IMR-90 (cell line): ENCODE results near the gene JAKMIP1. TPM values are rescaled to one million over a fixed set of nuclear protein-coding genes. Genes with fewer than 3 reads are reported as not detected.

ENCODE experiments used
- ATAC-seq: fragments of 200-7000 bp; cut with Tn5 transposase; 2 replicates; pipeline ENCODE4 v1.9.1; 2020; ENCODE audit warnings: low read depth, mild to moderate bottlenecking, moderate library complexity
- BruUV-seq: library from RNA; stranded (reverse); fragments of 400-500 nt; replicated peaks from 2 replicates; lab custom pipeline; 2021; lab: Mats Ljungman, UMichigan
- CTCF ChIA-PET: fragments of 300-600 bp; formaldehyde crosslinking; extraction: SDS; loops from one replicate; lab custom pipeline; 2021; ENCODE audit warnings: antibody characterized with exemption; lab: Yijun Ruan, JAX
- POLR2A ChIA-PET: fragments of 300-600 bp; sonication (Branson Sonifier 250); formaldehyde crosslinking; loops from one replicate; lab custom pipeline; 2022; ENCODE audit warnings: antibody characterized with exemption; ENCODE audit not compliant: unreplicated experiment; lab: Charles Lee
- DNase-seq: peaks from one replicate; pipeline ENCODE4 v3.0.0; 2013
- H2AFZ ChIP-seq: replicated peaks from 2 replicates; pipeline ENCODE3; 2013; ENCODE audit warnings: low read length, mild to moderate bottlenecking; ENCODE audit not compliant: poor library complexity
- H2AK5ac ChIP-seq: 2 replicates; pipeline ENCODE4 v1.6.1; 2013; ENCODE audit warnings: low read depth, low read length, inconsistent platforms
- H2AK9ac ChIP-seq: replicated peaks from 2 replicates; pipeline ENCODE3; 2013; ENCODE audit warnings: mild to moderate bottlenecking, low read depth, low read length, moderate library complexity; ENCODE audit not compliant: poor library complexity
- H2BK120ac ChIP-seq: 2 replicates; pipeline ENCODE4 v1.6.1; 2013; ENCODE audit warnings: low read depth, low read length, inconsistent platforms
- H2BK15ac ChIP-seq: 3 replicates; pipeline ENCODE4 v1.6.1; 2013; ENCODE audit warnings: low read depth, low read length, inconsistent platforms
- H2BK20ac ChIP-seq: 2 replicates; pipeline ENCODE4 v1.6.1; 2013; ENCODE audit warnings: low read depth, mild to moderate bottlenecking, inconsistent platforms, low read length, moderate library complexity
- H2BK5ac ChIP-seq: 2 replicates; pipeline ENCODE4 v1.6.1; 2013; ENCODE audit warnings: mild to moderate bottlenecking, low read depth, low read length, inconsistent platforms; ENCODE audit not compliant: poor library complexity, severe bottlenecking
- H3K14ac ChIP-seq: replicated peaks from 2 replicates; pipeline ENCODE4 v1.6.1; 2013; ENCODE audit warnings: low read depth, low read length, inconsistent platforms
- H3K18ac ChIP-seq: 2 replicates; pipeline ENCODE4 v1.6.1; 2013; ENCODE audit warnings: low read depth, low read length, control low read depth
- H3K23ac ChIP-seq: 2 replicates; pipeline ENCODE4 v1.6.1; 2013; ENCODE audit warnings: low read depth, low read length, inconsistent platforms
- H3K27ac ChIP-seq: 2 replicates; pipeline ENCODE4 v1.5.1; 2013; ENCODE audit warnings: mild to moderate bottlenecking, control low read depth, low read length; ENCODE audit not compliant: insufficient read depth
- H3K27me3 ChIP-seq: 2 replicates; pipeline ENCODE4 v1.6.1; 2013; ENCODE audit warnings: low read length; ENCODE audit not compliant: control insufficient read depth, insufficient read depth
- H3K36me3 ChIP-seq: 2 replicates; pipeline ENCODE4 v1.6.1; 2013; ENCODE audit warnings: low read length, mixed read lengths; ENCODE audit not compliant: control insufficient read depth, insufficient read depth
- H3K4ac ChIP-seq: 2 replicates; pipeline ENCODE4 v1.6.1; 2013; ENCODE audit warnings: low read depth, low read length, inconsistent platforms
- H3K4me1 ChIP-seq: 2 replicates; pipeline ENCODE4 v1.6.1; 2013; ENCODE audit warnings: low read length, mixed read lengths; ENCODE audit not compliant: control insufficient read depth, insufficient read depth
- H3K4me2 ChIP-seq: 2 replicates; pipeline ENCODE4 v1.6.1; 2013; ENCODE audit warnings: low read depth, mild to moderate bottlenecking, control low read depth, low read length, moderate library complexity
- H3K4me3 ChIP-seq: 2 replicates; pipeline ENCODE4 v1.5.1; 2013; ENCODE audit warnings: low read depth, mild to moderate bottlenecking, control low read depth, low read length, moderate library complexity; ENCODE audit not compliant: insufficient read depth
- H3K56ac ChIP-seq: 2 replicates; pipeline ENCODE4 v1.6.1; 2013; ENCODE audit warnings: low read length, inconsistent platforms; ENCODE audit not compliant: insufficient read depth; ENCODE audit errors: extremely low read depth
- H3K79me1 ChIP-seq, 2 experiments: 2 replicates each; pipeline ENCODE4 v1.6.1; 2013; ENCODE audit warnings: low read length in 2 of 2, inconsistent platforms in 1 of 2, low read depth in 1 of 2
- H3K9ac ChIP-seq: 2 replicates; pipeline ENCODE4 v1.6.1; 2013; ENCODE audit warnings: low read depth, low read length, control low read depth
- H3K9me1 ChIP-seq: 2 replicates; pipeline ENCODE4 v1.6.1; 2013; ENCODE audit warnings: low read length, inconsistent platforms; ENCODE audit not compliant: insufficient read depth
- H3K9me3 ChIP-seq: 2 replicates; pipeline ENCODE4 v1.6.1; 2013; ENCODE audit warnings: low read length; ENCODE audit not compliant: control insufficient read depth, insufficient read depth
- H4K20me1 ChIP-seq: 2 replicates; pipeline ENCODE4 v1.6.1; 2013; ENCODE audit warnings: low read length, inconsistent platforms; ENCODE audit not compliant: insufficient read depth
- H4K5ac ChIP-seq: 2 replicates; pipeline ENCODE4 v1.6.1; 2013; ENCODE audit warnings: mild to moderate bottlenecking, low read depth, low read length, control low read depth
- H4K8ac ChIP-seq, 2 experiments: 2 replicates each; pipeline ENCODE4 v1.6.1; 2013; ENCODE audit warnings: low read depth in 2 of 2, low read length in 2 of 2, control low read depth in 1 of 2, inconsistent platforms in 1 of 2
- H4K91ac ChIP-seq: 2 replicates; pipeline ENCODE4 v1.6.1; 2013; ENCODE audit warnings: low read depth, low read length, inconsistent platforms; ENCODE audit not compliant: insufficient read depth
- BHLHE40 ChIP-seq: fragments of 150-350 bp; IDR thresholded peaks from 2 replicates; pipeline ENCODE4 v1.6.1; 2016; ENCODE audit warnings: mild to moderate bottlenecking, low read depth, low read length
- CEBPB ChIP-seq: IDR thresholded peaks from 2 replicates; pipeline ENCODE4 v1.6.1; 2012; ENCODE audit warnings: low read depth, low read length, improper control_type of control experiment
- CHD1 ChIP-seq: IDR thresholded peaks from 2 replicates; pipeline ENCODE4 v1.6.1; 2012; ENCODE audit warnings: low read depth, low read length, improper control_type of control experiment
- FOS ChIP-seq: fragments of 150-350 bp; IDR thresholded peaks from 2 replicates; pipeline ENCODE4 v1.6.1; 2016; ENCODE audit warnings: low read depth, low read length
- MAFK ChIP-seq: IDR thresholded peaks from 2 replicates; pipeline ENCODE4 v1.6.1; 2012; ENCODE audit warnings: low read depth, low read length, improper control_type of control experiment
- MAZ ChIP-seq: IDR thresholded peaks from 2 replicates; pipeline ENCODE4 v1.6.1; 2012; ENCODE audit warnings: low read depth, mild to moderate bottlenecking, low read length, improper control_type of control experiment, moderate library complexity, borderline replicate concordance
- MXI1 ChIP-seq: IDR thresholded peaks from 2 replicates; pipeline ENCODE4 v1.6.1; 2012; ENCODE audit warnings: low read depth, mild to moderate bottlenecking, low read length, moderate library complexity, borderline replicate concordance
- NFE2L2 ChIP-seq: fragments of 150-350 bp; IDR thresholded peaks from 2 replicates; pipeline ENCODE4 v1.6.1; 2016; ENCODE audit warnings: low read depth, mild to moderate bottlenecking, low read length
- POLR2A ChIP-seq: IDR thresholded peaks from 2 replicates; pipeline ENCODE4 v1.6.1; 2012; ENCODE audit warnings: mild to moderate bottlenecking, low read depth, low read length
- RAD21 ChIP-seq: IDR thresholded peaks from 2 replicates; pipeline ENCODE4 v1.6.1; 2012; ENCODE audit warnings: low read length, improper control_type of control experiment
- RCOR1 ChIP-seq: IDR thresholded peaks from 2 replicates; pipeline ENCODE4 v1.6.1; 2012; ENCODE audit warnings: mild to moderate bottlenecking, low read length, improper control_type of control experiment; ENCODE audit not compliant: insufficient replicate concordance
- RFX5 ChIP-seq: IDR thresholded peaks from 2 replicates; pipeline ENCODE4 v1.8.0; 2012; ENCODE audit warnings: low read depth, mild to moderate bottlenecking, low read length, moderate library complexity
- SMC3 ChIP-seq: fragments of 150-350 bp; IDR thresholded peaks from 2 replicates; pipeline ENCODE4 v1.6.1; 2016; ENCODE audit warnings: low read depth, mild to moderate bottlenecking, antibody characterized with exemption, low read length, moderate library complexity
- WGBS, 2 experiments: methylation state at CpG; one replicate each; pipeline versions ENCODE4 v1.1.5 to v1.1.7; 2013; ENCODE audit warnings: missing lambda C conversion rate in 2 of 2; ENCODE audit not compliant: insufficient read length in 1 of 2; ENCODE audit errors: extremely low coverage in 2 of 2; 5-methylcytosine and 5-hydroxymethylcytosine counted together
- dilution Hi-C: fragments of 300-500 bp; cut with HindIII; formaldehyde crosslinking; loops from one replicate; pipeline ENCODE4 v1.14.3; 2018; ENCODE audit warnings: low sequenced_read_pairs; ENCODE audit not compliant: unreplicated experiment
- in situ Hi-C: fragments of 300-500 bp; cut with MboI; formaldehyde crosslinking; loops from 3 replicates; pipeline ENCODE4 v1.14.3; 2019; ENCODE audit warnings: low sequenced_read_pairs, inconsistent platforms, mixed read lengths
- intact Hi-C: fragments of 100-400 bp; cut with micrococcal nuclease; formaldehyde crosslinking; loops from 2 replicates; pipeline ENCODE4 v1.10.0; 2022
- polyA plus RNA-seq, 3 experiments: library from polyadenylated mRNA; depleted of rRNA; stranded (reverse); fragments of >200 nt; gene quantifications; 2 replicates each; pipeline ENCODE4 v1.2.3, GENCODE V29; 2012; ENCODE audit warnings: low replicate concordance in 1 of 3
- total RNA-seq: library from RNA; depleted of rRNA; stranded (reverse); fragments of >200 nt; gene quantifications from 2 replicates; pipeline ENCODE4 v1.2.3, GENCODE V29; 2012
- TF ChIP-seq, protein P1 (sequence below): fragments of 150-350 bp; IDR thresholded peaks from 2 replicates; pipeline ENCODE4 v1.6.1; 2017; ENCODE audit warnings: mild to moderate bottlenecking, antibody characterized with exemption, low read length, low read depth
- TF ChIP-seq, protein P2 (sequence below): conservative IDR thresholded peaks from 2 replicates; pipeline ENCODE4 v1.5.1; 2012; ENCODE audit warnings: mild to moderate bottlenecking, low read depth, low read length, improper control_type of control experiment
- TF ChIP-seq, protein P3 (sequence below): fragments of 150-350 bp; IDR thresholded peaks from 2 replicates; pipeline ENCODE4 v1.6.1; 2016; ENCODE audit warnings: low read depth, mild to moderate bottlenecking, low read length, moderate library complexity, borderline replicate concordance

Gene JAKMIP1
- total and polyA plus RNA-seq, 2 of the 4 experiments (the other 2 are of a cell fraction): not detected

DNA sequence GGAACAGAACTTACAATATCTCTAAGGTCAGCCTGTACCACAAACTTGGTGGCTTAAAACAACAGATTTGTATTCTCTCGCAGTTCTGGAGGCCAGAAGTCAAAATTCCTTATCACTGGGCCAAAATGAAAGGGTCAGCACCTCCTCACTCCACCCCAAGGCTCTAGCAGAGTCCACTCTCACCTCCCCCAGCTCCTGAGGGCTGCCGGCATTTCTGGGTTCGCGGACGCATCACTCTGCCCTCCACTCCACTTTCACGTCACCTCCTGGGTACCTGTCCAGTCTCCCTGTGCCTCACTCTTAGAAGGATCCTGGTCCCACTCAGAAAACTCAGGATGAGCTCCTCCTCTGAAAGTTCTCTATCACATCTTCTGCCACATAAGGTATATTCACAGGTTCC is 34.6 kb downstream of the JAKMIP1 start:
- no peak for ATAC-seq
- POLR2A ChIA-PET: no interaction called here
- Histone ChIP-seq H3K9me3 (peaks cover 14% of the 10 kb centered on the region), H3K4me3 (no peak overlapping the region), H2AFZ (no peak overlapping the region), H3K4me1 (no peaks in the 10 kb centered on the region), H3K79me1 (no peaks in the 10 kb centered on the region), H4K91ac (no peak overlapping the region), H2AK9ac (no peak overlapping the region), H2BK120ac (no peak overlapping the region), H4K20me1 (no peaks in the 10 kb centered on the region), H3K9ac (no peak overlapping the region), H3K27ac (no peak overlapping the region), H3K23ac (no peak overlapping the region), H4K8ac (no peak overlapping the region), H3K27me3 (no peaks in the 10 kb centered on the region), H3K4ac (no peak overlapping the region), H2AK5ac (no peak overlapping the region), H3K56ac (no peak overlapping the region), H3K4me2 (no peak overlapping the region), H2BK20ac (no peak overlapping the region), H4K5ac (no peak overlapping the region), H2BK5ac (no peak overlapping the region), H3K36me3 (no peaks in the 10 kb centered on the region), H3K18ac (no peak overlapping the region), H3K14ac (no peak overlapping the region), H3K9me1 (no peaks in the 10 kb centered on the region), H2BK15ac (no peak overlapping the region)
- BruUV-seq: no TSS peak
- dilution Hi-C loops (no loop called here), in situ Hi-C loops (no loop called here), intact Hi-C loops (no loop called here)
- 64% methylated on average over 5 of the region's 6 CpGs; no CpG with 5 or more reads in 1 of the 2 experiments for WGBS, 2 experiments
- TF ChIP-seq MAZ (no peak), RFX5 (no peak), RAD21 (no peak), NFE2L2 (no peak), CHD1 (no peak), SMC3 (no peak), MAFK (no peak), BHLHE40 (no peak), POLR2A (no peak), RCOR1 (no peak), CEBPB (no peak), FOS (no peak), MXI1 (no peak)
- TF ChIP-seq, protein P1, sequence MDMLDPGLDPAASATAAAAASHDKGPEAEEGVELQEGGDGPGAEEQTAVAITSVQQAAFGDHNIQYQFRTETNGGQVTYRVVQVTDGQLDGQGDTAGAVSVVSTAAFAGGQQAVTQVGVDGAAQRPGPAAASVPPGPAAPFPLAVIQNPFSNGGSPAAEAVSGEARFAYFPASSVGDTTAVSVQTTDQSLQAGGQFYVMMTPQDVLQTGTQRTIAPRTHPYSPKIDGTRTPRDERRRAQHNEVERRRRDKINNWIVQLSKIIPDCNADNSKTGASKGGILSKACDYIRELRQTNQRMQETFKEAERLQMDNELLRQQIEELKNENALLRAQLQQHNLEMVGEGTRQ: no peak
- TF ChIP-seq, protein P2, sequence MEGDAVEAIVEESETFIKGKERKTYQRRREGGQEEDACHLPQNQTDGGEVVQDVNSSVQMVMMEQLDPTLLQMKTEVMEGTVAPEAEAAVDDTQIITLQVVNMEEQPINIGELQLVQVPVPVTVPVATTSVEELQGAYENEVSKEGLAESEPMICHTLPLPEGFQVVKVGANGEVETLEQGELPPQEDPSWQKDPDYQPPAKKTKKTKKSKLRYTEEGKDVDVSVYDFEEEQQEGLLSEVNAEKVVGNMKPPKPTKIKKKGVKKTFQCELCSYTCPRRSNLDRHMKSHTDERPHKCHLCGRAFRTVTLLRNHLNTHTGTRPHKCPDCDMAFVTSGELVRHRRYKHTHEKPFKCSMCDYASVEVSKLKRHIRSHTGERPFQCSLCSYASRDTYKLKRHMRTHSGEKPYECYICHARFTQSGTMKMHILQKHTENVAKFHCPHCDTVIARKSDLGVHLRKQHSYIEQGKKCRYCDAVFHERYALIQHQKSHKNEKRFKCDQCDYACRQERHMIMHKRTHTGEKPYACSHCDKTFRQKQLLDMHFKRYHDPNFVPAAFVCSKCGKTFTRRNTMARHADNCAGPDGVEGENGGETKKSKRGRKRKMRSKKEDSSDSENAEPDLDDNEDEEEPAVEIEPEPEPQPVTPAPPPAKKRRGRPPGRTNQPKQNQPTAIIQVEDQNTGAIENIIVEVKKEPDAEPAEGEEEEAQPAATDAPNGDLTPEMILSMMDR: no peak
- TF ChIP-seq, protein P3, sequence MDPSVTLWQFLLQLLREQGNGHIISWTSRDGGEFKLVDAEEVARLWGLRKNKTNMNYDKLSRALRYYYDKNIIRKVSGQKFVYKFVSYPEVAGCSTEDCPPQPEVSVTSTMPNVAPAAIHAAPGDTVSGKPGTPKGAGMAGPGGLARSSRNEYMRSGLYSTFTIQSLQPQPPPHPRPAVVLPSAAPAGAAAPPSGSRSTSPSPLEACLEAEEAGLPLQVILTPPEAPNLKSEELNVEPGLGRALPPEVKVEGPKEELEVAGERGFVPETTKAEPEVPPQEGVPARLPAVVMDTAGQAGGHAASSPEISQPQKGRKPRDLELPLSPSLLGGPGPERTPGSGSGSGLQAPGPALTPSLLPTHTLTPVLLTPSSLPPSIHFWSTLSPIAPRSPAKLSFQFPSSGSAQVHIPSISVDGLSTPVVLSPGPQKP: no peak
- DNase-seq: no peak
- CTCF ChIA-PET: no interaction called here
